Endodermal cell (in vitro differentiated cells): Measurements from ENCODE around the gene RHOU. TPM values are rescaled to one million over a fixed set of nuclear protein-coding genes. Genes with fewer than 3 reads are reported as not detected.
A peak's percentile ranks its signal among the peaks of the same experiment; 100 is the strongest.

Experiments
- DNase-seq: peaks from one replicate; pipeline ENCODE4 v3.0.0-alpha.2; 2017
- H3K27ac ChIP-seq: 2 replicates; pipeline ENCODE4 v1.5.1; 2013; ENCODE audit warnings: mild to moderate bottlenecking, low read depth, low read length, moderate library complexity
- H3K27me3 ChIP-seq: 2 replicates; pipeline ENCODE4 v1.6.1; 2013; ENCODE audit warnings: mild to moderate bottlenecking, low read length, moderate library complexity; ENCODE audit not compliant: insufficient read depth, control insufficient read depth, poor library complexity, severe bottlenecking
- H3K36me3 ChIP-seq: 2 replicates; pipeline ENCODE4 v1.7.0; 2013; ENCODE audit warnings: mild to moderate bottlenecking, low read length, moderate library complexity; ENCODE audit not compliant: control insufficient read depth, insufficient read depth
- H3K4me1 ChIP-seq: one replicate; pipeline ENCODE4 v1.7.0; 2013; ENCODE audit warnings: low read length; ENCODE audit not compliant: control insufficient read depth, insufficient read depth
- H3K4me3 ChIP-seq: 2 replicates; pipeline ENCODE4 v1.5.1; 2013; ENCODE audit warnings: mild to moderate bottlenecking, low read length, moderate library complexity
- H3K9ac ChIP-seq: 2 replicates; pipeline ENCODE4 v1.6.1; 2013; ENCODE audit warnings: mild to moderate bottlenecking, low read length, moderate library complexity; ENCODE audit not compliant: poor library complexity, severe bottlenecking; ENCODE audit errors: extremely low read depth
- H3K9me3 ChIP-seq: 2 replicates; pipeline ENCODE4 v1.6.1; 2013; ENCODE audit warnings: mild to moderate bottlenecking, low read length, moderate library complexity; ENCODE audit not compliant: control insufficient read depth
- H3K27ac Mint-ChIP-seq: 2 replicates; pipeline ENCODE4 v1.8.0; 2020; ENCODE audit warnings: mixed read lengths
- H3K27me3 Mint-ChIP-seq: 2 replicates; pipeline ENCODE4 v1.8.0; 2021; ENCODE audit warnings: mild to moderate bottlenecking, mixed read lengths; ENCODE audit not compliant: insufficient read depth
- H3K36me3 Mint-ChIP-seq: 2 replicates; pipeline ENCODE4 v1.8.0; 2020; ENCODE audit warnings: low read depth, mixed read lengths
- H3K4me1 Mint-ChIP-seq: 2 replicates; pipeline ENCODE4 v1.8.0; 2020; ENCODE audit warnings: mixed read lengths
- H3K4me3 Mint-ChIP-seq: 2 replicates; pipeline ENCODE4 v1.8.0; 2020; ENCODE audit warnings: mild to moderate bottlenecking, moderate library complexity, mixed read lengths
- H3K9me3 Mint-ChIP-seq: 2 replicates; pipeline ENCODE4 v1.8.0; 2020; ENCODE audit warnings: mild to moderate bottlenecking, mixed read lengths
- WGBS, 2 experiments: methylation state at CpG; one replicate each; pipeline versions ENCODE4 v1.1.5 to v1.1.7; 2013; ENCODE audit warnings: missing lambda C conversion rate in 2 of 2, mixed read lengths in 1 of 2; ENCODE audit not compliant: insufficient coverage in 1 of 2, insufficient read length in 1 of 2; 5-methylcytosine and 5-hydroxymethylcytosine counted together
- total RNA-seq, 2 donors: library from RNA; stranded (reverse); fragmentation: NEBNext Ultra II Directional in 1 of 2; extraction: Animal tissue kit (Norgen Biotek cat#: 25700) in 1 of 2; gene quantifications; 2 replicates in 1 of 2; 3 replicates in 1 of 2; pipeline ENCODE4 v1.2.1, GENCODE V29; 2021
- TF ChIP-seq, protein P1 (sequence below): fragments of 200-600 bp; sonication (generic); conservative IDR thresholded peaks from 2 replicates; pipeline ENCODE4 v1.5.0; 2021; ENCODE audit warnings: antibody characterized with exemption, mild to moderate bottlenecking

RHOU gene
- total RNA-seq, 2 donors from 2014 or later: 9.0 to 12.0 TPM

DNA sequence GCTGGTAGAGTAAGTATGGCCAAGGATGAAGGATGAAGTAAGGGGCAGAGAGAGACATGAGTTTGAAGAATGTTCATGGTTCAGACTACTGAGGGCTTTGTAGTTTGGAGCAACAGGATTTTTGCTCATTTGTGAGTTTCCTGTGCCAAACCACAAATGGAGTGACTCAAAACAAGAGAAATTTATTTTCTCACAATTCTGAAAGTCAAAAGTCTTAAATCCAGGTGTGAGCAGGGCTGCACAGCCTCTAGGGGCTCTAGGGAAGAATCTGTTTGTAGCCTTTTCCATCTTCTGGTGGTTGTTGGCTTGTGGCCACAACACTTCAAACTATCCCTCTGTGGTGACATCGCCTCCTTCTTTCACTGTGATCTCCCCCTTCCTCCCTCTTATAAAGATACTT lies 58.9 kb downstream of the RHOU start:
- H3K36me3 Mint-ChIP-seq: no peaks in the 10 kb centered on the region
- WGBS, 2 experiments: 92% methylated on average over 1 of the region's 1 CpG; no CpG with 5 or more reads in 1 of the 2 experiments

DNA sequence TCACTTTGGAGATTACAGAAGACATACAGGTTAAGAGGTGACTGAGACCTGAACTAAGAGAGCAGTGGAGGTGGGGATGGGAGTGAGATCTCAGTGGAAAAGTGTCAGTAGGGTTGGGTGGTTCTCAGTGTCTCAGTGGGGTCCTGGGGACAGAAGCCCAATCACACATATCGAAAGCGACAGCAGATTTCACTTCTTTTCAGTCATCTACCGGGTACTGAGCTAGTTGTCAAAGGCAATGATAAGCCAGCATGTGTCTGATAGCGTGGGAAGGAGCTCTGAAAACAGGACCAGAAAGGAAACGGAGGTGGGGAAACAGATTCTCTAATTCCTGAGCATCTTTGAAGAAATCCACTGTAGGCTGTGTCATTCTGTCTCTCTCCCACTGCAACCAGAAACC lies 59.5 kb downstream of the RHOU start:
- H3K4me3 ChIP-seq: no peak overlapping the region
- H3K4me1 ChIP-seq: peaks cover 4% of the 10 kb centered on the region
- H3K36me3 ChIP-seq: no peaks in the 10 kb centered on the region
- DNase-seq: peak; percentile 24
- no peak overlapping the region for H3K9ac ChIP-seq
- Mint-ChIP-seq H3K9me3 (no peaks in the 10 kb centered on the region), H3K27me3 (peaks cover 14% of the 10 kb centered on the region), H3K4me3 (no peak overlapping the region), H3K36me3 (no peaks in the 10 kb centered on the region), H3K27ac (no peak overlapping the region), H3K4me1 (no peaks in the 10 kb centered on the region)
- TF ChIP-seq, protein P1, sequence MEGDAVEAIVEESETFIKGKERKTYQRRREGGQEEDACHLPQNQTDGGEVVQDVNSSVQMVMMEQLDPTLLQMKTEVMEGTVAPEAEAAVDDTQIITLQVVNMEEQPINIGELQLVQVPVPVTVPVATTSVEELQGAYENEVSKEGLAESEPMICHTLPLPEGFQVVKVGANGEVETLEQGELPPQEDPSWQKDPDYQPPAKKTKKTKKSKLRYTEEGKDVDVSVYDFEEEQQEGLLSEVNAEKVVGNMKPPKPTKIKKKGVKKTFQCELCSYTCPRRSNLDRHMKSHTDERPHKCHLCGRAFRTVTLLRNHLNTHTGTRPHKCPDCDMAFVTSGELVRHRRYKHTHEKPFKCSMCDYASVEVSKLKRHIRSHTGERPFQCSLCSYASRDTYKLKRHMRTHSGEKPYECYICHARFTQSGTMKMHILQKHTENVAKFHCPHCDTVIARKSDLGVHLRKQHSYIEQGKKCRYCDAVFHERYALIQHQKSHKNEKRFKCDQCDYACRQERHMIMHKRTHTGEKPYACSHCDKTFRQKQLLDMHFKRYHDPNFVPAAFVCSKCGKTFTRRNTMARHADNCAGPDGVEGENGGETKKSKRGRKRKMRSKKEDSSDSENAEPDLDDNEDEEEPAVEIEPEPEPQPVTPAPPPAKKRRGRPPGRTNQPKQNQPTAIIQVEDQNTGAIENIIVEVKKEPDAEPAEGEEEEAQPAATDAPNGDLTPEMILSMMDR: no peak
- WGBS, 2 experiments: 89 to 93% methylated on average over 5 of the region's 5 CpGs
- no peak overlapping the region for H3K27ac ChIP-seq
- H3K27me3 ChIP-seq: peaks cover 45% of the 10 kb centered on the region
- no peaks in the 10 kb centered on the region for H3K9me3 ChIP-seq

More for the DNA sequence above, 58.9 kb downstream of the RHOU start:
- Histone ChIP-seq H3K27ac (no peak overlapping the region), H3K4me1 (peaks cover 4% of the 10 kb centered on the region), H3K9me3 (no peaks in the 10 kb centered on the region), H3K27me3 (peaks cover 50% of the 10 kb centered on the region), H3K4me3 (no peak overlapping the region), H3K9ac (no peak overlapping the region), H3K36me3 (no peaks in the 10 kb centered on the region)
- Mint-ChIP-seq H3K4me1 (no peaks in the 10 kb centered on the region), H3K27ac (no peak overlapping the region), H3K9me3 (no peaks in the 10 kb centered on the region), H3K27me3 (peaks cover 12% of the 10 kb centered on the region), H3K4me3 (no peak overlapping the region)
- TF ChIP-seq, protein P1: no peak
- DNase-seq: peak; percentile 26

DNA sequence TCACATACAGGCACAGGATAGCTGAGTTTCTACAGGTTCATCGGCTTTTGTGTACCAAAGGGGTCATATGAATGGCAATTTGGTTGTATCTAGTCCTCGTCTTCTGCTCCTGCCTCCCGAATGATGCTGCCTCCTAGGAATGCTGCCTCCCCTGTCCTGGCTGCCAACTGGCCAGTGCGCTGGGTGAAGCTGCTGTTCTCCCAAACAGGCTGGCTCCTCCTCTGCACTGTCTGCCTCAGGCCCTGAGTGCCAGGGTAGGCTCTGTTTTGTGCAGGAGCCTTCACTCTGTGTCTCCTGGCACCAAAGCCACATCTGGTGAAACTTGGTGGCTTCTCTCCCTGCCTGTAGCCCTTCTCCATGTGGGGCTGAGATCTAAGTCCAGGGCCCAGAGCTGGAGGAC lies 60.3 kb downstream of the RHOU start:
- Histone ChIP-seq H3K4me1 (peaks cover 4% of the 10 kb centered on the region), H3K27ac (no peak overlapping the region), H3K4me3 (no peak overlapping the region), H3K36me3 (no peaks in the 10 kb centered on the region), H3K9me3 (no peaks in the 10 kb centered on the region), H3K27me3 (peaks cover 37% of the 10 kb centered on the region), H3K9ac (no peak overlapping the region)
- Mint-ChIP-seq H3K4me1 (no peaks in the 10 kb centered on the region), H3K27me3 (peaks cover 12% of the 10 kb centered on the region), H3K4me3 (no peak overlapping the region), H3K9me3 (no peaks in the 10 kb centered on the region), H3K36me3 (no peaks in the 10 kb centered on the region), H3K27ac (no peak overlapping the region)
- 76 to 81% methylated on average over 3 to 4 of the region's 4 CpGs for WGBS, 2 experiments
- TF ChIP-seq, protein P1: no peak
- DNase-seq: peak; percentile 45

Other genes with a start within 250 kb of the RHOU start
- 100 to 1,000 TPM; 103 to 112 TPM for gene RNF187, start 248.1 kb upstream of the RHOU start, total RNA-seq